ENCODE measurements around the gene ZNF324. TPM values are rescaled to one million over a fixed set of nuclear protein-coding genes. Genes with fewer than 3 reads are reported as not detected.
A peak's percentile ranks its signal among the peaks of the same experiment; 100 is the strongest.

The ZNF324 gene
- total and polyA plus RNA-seq, 2 of the 13 experiments (the other 11 are each of a cell fraction or from before 2014, with no cell fraction given), result 1.1 to 4.7 TPM

GRCh38 chr19:58519355-58520256, 52.7 kb downstream of the ZNF324 start, which contains the start of gene ZBTB45 (continued):
- TF ChIP-seq REPIN1 (CRISPR knock-in tag; IDR thresholded peaks at IDR 0.05; ENCODE audit: borderline replicate concordance, low read depth), result peak; percentile 97
- TF ChIP-seq NFYC (CRISPR knock-in tag; IDR thresholded peaks at IDR 0.05), result peak; percentile 45; the same call in 1 of the 2 replicates
- TF ChIP-seq ZFX (CRISPR knock-in tag; IDR thresholded peaks at IDR 0.05; ENCODE audit: low read depth), result peak; percentile 100
- TF ChIP-seq ZNF432 (CRISPR knock-in tag; IDR thresholded peaks at IDR 0.05; ENCODE audit: borderline replicate concordance), result no peak
- no peak; the same call in 1 of the 2 replicates for TF ChIP-seq ZBTB34 (CRISPR knock-in tag; IDR thresholded peaks at IDR 0.05)
- peak; percentile 54; the same call in 1 of the 2 replicates for TF ChIP-seq FOXO1 (CRISPR knock-in tag; IDR thresholded peaks at IDR 0.05)
- peak; percentile 92 for TF ChIP-seq ZNF724P (CRISPR knock-in tag; IDR thresholded peaks at IDR 0.05; ENCODE audit: borderline replicate concordance)
- TF ChIP-seq XRCC5 (optimal IDR thresholded peaks at IDR 0.05; ENCODE audit: low read length), result peak; percentile 99
- no peak for TF ChIP-seq TCF7 (IDR thresholded peaks at IDR 0.05; ENCODE audit: low read depth)
- 0 out of 2 replicates have a peak, but pooled peaks have one; percentile 40 for TF ChIP-seq RFX5 (IDR thresholded peaks at IDR 0.05; ENCODE audit: low read depth, low read length)
- peak; percentile 95 for TF ChIP-seq ZNF331 (CRISPR knock-in tag; IDR thresholded peaks at IDR 0.05)
- peak; percentile 48 for TF ChIP-seq IRX3 (CRISPR knock-in tag; IDR thresholded peaks at IDR 0.05; ENCODE audit: borderline replicate concordance, low read depth)
- peak; percentile 28; the same call in 1 of the 2 replicates for TF ChIP-seq ZNF652 (CRISPR knock-in tag; IDR thresholded peaks at IDR 0.05; ENCODE audit: borderline replicate concordance, low read depth)
- peak; percentile 96; the same call in 1 of the 2 replicates for TF ChIP-seq BCL3 (CRISPR knock-in tag; IDR thresholded peaks at IDR 0.05)
- peak in 1 of 2 experiments; percentile 81; a peak in 2 of 4 replicates for TF ChIP-seq ATF4 (CRISPR knock-in tag; IDR thresholded peaks at IDR 0.05)
- TF ChIP-seq MTF1 (CRISPR knock-in tag; IDR thresholded peaks at IDR 0.05), result peak; percentile 77; the same call in 1 of the 2 replicates
- TF ChIP-seq ARID3A (IDR thresholded peaks at IDR 0.05; ENCODE audit: low read depth, low read length), result peak; percentile 51; the same call in 1 of the 2 replicates
- peak; percentile 48; the same call in 1 of the 2 replicates for TF ChIP-seq ZBTB1 (CRISPR knock-in tag; IDR thresholded peaks at IDR 0.05; ENCODE audit: borderline replicate concordance)
- no peak; the same call in 1 of the 2 replicates for TF ChIP-seq RFXAP (CRISPR knock-in tag; IDR thresholded peaks at IDR 0.05; ENCODE audit: borderline replicate concordance)
- TF ChIP-seq TFDP1 (CRISPR knock-in tag; IDR thresholded peaks at IDR 0.05; ENCODE audit: borderline replicate concordance), result peak; percentile 77
